ENCODE data around the gene IMPDH2.

IMPDH2 gene

GRCh38 chr3:48996640-48997039, 32.6 kb downstream of the IMPDH2 start:
- H3K9me3 ChIP-seq (ENCODE audit: control insufficient read depth, insufficient read depth, low read depth, low read length), result no peaks in the 10 kb centered on the region
- H3K36me3 ChIP-seq (ENCODE audit: control insufficient read depth in 2 of 2, insufficient read depth in 1 of 2, low read length in 2 of 2), result peaks cover 0 to 18% of the 10 kb centered on the region in 2 experiments; a peak in 2 of 3 replicates
- ChIA-PET POLR2A (interaction anchor here (1.4 to 5.6 kb wide), 2 partner anchors 10 to 17 kb away, joined by 3 to 34 read pairs; partner anchors contain the start of gene WDR6), CTCF (interaction anchor here (0.7 to 1.0 kb wide), 2 partner anchors 9 to 164 kb away, joined by 3 to 4 read pairs; no protein-coding TSS in a partner anchor)
- TF ChIP-seq, protein P1, sequence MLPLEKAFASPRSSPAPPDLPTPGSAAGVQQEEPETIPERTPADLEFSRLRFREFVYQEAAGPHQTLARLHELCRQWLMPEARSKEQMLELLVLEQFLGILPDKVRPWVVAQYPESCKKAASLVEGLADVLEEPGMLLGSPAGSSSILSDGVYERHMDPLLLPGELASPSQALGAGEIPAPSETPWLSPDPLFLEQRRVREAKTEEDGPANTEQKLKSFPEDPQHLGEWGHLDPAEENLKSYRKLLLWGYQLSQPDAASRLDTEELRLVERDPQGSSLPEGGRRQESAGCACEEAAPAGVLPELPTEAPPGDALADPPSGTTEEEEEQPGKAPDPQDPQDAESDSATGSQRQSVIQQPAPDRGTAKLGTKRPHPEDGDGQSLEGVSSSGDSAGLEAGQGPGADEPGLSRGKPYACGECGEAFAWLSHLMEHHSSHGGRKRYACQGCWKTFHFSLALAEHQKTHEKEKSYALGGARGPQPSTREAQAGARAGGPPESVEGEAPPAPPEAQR (tag by site-specific recombination; IDR thresholded peaks at IDR 0.05), result no peak
- TF ChIP-seq ZNF514 (tag by site-specific recombination; IDR thresholded peaks at IDR 0.05) (no peak), MZF1 (tag by site-specific recombination; IDR thresholded peaks at IDR 0.05; ENCODE audit: borderline replicate concordance) (no peak)
- peaks cover 13% of the 10 kb centered on the region for H3K4me1 ChIP-seq (ENCODE audit: control insufficient read depth, insufficient read depth, low read length)
- no peak overlapping the region for H3K27ac ChIP-seq (ENCODE audit: extremely low read depth, low read depth, low read length)
- H3K4me3 ChIP-seq (ENCODE audit: low read depth, low read length), result no peak overlapping the region

DNA sequence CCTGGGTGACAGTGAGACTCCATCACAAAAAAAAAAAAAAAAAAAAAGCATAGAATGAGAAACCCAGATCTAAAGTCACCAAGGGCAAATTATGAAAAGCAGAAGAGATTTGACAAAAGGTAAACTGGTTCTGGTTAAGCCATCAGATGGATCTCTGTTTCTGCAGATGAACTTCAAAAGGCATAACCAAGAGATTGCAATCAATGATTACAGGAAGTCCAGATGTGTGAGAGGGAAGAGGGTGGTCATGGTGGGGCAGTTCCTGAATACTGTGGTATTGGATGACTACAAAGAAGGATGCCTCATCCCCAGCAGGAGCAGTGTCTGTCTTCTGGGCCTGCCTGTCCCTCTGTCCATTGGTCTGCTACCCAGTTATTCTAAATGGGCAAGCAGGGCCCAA, 35.4 kb downstream of the IMPDH2 start:
- ChIA-PET POLR2A (interaction anchor here (5.6 kb wide), 1 partner anchor 13 kb away, joined by 34 read pairs; the partner anchor contains the start of gene WDR6), CTCF (interaction anchor here (1.0 kb wide), 1 partner anchor 13 kb away, joined by 4 read pairs; the partner anchor contains the start of gene WDR6)
- TF ChIP-seq ZBTB17 (tag by site-specific recombination; IDR thresholded peaks at IDR 0.05) (peak; percentile 83), ZBTB6 (tag by site-specific recombination; IDR thresholded peaks at IDR 0.05) (no peak)
- H3K36me3 ChIP-seq (ENCODE audit: control insufficient read depth in 2 of 2, insufficient read depth in 1 of 2, low read length in 2 of 2), result peaks cover 0 to 22% of the 10 kb centered on the region in 2 experiments; a peak in 2 of 3 replicates
- H3K4me3 ChIP-seq (ENCODE audit: low read depth, low read length), result no peak overlapping the region
- no peak overlapping the region for H3K27ac ChIP-seq (ENCODE audit: extremely low read depth, low read depth, low read length)
- 0 out of 2 replicates have a peak, but pooled peaks cover under 1% of the 10 kb centered on the region for H3K4me1 ChIP-seq (ENCODE audit: control insufficient read depth, insufficient read depth, low read length)
- H3K9me3 ChIP-seq (ENCODE audit: control insufficient read depth, insufficient read depth, low read depth, low read length), result no peaks in the 10 kb centered on the region

GRCh38 chr3:48991851-48992545, 37.2 kb downstream of the IMPDH2 start:
- Histone ChIP-seq H3K4me1 (ENCODE audit: control insufficient read depth, insufficient read depth, low read length) (no peaks in the 10 kb centered on the region), H3K27ac (ENCODE audit: extremely low read depth, low read depth, low read length) (no peak overlapping the region), H3K36me3 (ENCODE audit: control insufficient read depth in 2 of 2, insufficient read depth in 1 of 2, low read length in 2 of 2) (peaks cover 0 to 19% of the 10 kb centered on the region in 2 experiments; a peak in 2 of 3 replicates), H3K9me3 (ENCODE audit: control insufficient read depth, insufficient read depth, low read depth, low read length) (no peaks in the 10 kb centered on the region), H3K4me3 (ENCODE audit: low read depth, low read length) (peak overlapping the region; percentile 83)
- CTCF ChIA-PET, result interaction anchor here (0.6 to 1.0 kb wide), 3 partner anchors 16 to 330 kb away, joined by 3 read pairs; partner anchors contain the start of gene NDUFAF3
- POLR2A ChIA-PET, result interaction anchor here (1.0 to 4.6 kb wide), 4 partner anchors 10 to 28 kb away, joined by 4 to 61 read pairs (median 4); partner anchors contain the start of genes DALRD3 and WDR6
- TF ChIP-seq GLI2 (tag by site-specific recombination; IDR thresholded peaks at IDR 0.05; ENCODE audit: borderline replicate concordance, low read depth) (no peak), ZNF571 (tag by site-specific recombination; IDR thresholded peaks at IDR 0.05) (no peak), ATF2 (tag by site-specific recombination; IDR thresholded peaks at IDR 0.05; ENCODE audit: low read depth) (peak; percentile 23; the same call in 1 of the 2 replicates), ZNF629 (tag by site-specific recombination; IDR thresholded peaks at IDR 0.05) (peak; percentile 41; the same call in 1 of the 2 replicates)

Measured in HEK293 (cell line).